ENCODE measurements around the gene ATG4B. TPM values are rescaled to one million over a fixed set of nuclear protein-coding genes. Genes with fewer than 3 reads are reported as not detected.

The ATG4B gene
- total RNA-seq, 1 donor from 2014 or later, result 112 TPM

GRCh38 chr2:241620419-241620769 is 17.1 kb upstream of the ATG4B start:
- H3K27ac Mint-ChIP-seq (ENCODE audit: unreplicated experiment), result no peak overlapping the region
- no peak for TF ChIP-seq CTCF (conservative IDR thresholded peaks at IDR 0.05)
- peaks cover 9% of the 10 kb centered on the region for H3K4me1 Mint-ChIP-seq
- H3K4me3 Mint-ChIP-seq, result no peak overlapping the region
- no peak for DNase-seq (ENCODE audit: low read depth, low spot score)
- H3K36me3 Mint-ChIP-seq (ENCODE audit: low read depth), result peaks cover 13% of the 10 kb centered on the region
- no peaks in the 10 kb centered on the region for H3K27me3 Mint-ChIP-seq (ENCODE audit: low read depth)
- peaks cover 3% of the 10 kb centered on the region for H3K9me3 Mint-ChIP-seq

GRCh38 chr2:241627675-241628074 is 9.8 kb upstream of the ATG4B start:
- peak overlapping the region; percentile 43 for H3K27ac Mint-ChIP-seq (ENCODE audit: unreplicated experiment)
- no peaks in the 10 kb centered on the region for H3K27me3 Mint-ChIP-seq (ENCODE audit: low read depth)
- no peak for DNase-seq (ENCODE audit: low read depth, low spot score)
- H3K9me3 Mint-ChIP-seq, result no peaks in the 10 kb centered on the region
- no peaks in the 10 kb centered on the region for H3K4me1 Mint-ChIP-seq
- H3K36me3 Mint-ChIP-seq (ENCODE audit: low read depth), result peaks cover 7% of the 10 kb centered on the region
- TF ChIP-seq CTCF (conservative IDR thresholded peaks at IDR 0.05), result no peak
- H3K4me3 Mint-ChIP-seq, result no peak overlapping the region

- DNase-seq (ENCODE audit: low read depth, low spot score), result no peak
- TF ChIP-seq CTCF (conservative IDR thresholded peaks at IDR 0.05), result no peak
- Mint-ChIP-seq H3K9me3 (no peaks in the 10 kb centered on the region), H3K27ac (ENCODE audit: unreplicated experiment) (no peak overlapping the region), H3K36me3 (ENCODE audit: low read depth) (peaks cover 7% of the 10 kb centered on the region), H3K4me1 (peaks cover 4% of the 10 kb centered on the region), H3K27me3 (ENCODE audit: low read depth) (no peaks in the 10 kb centered on the region), H3K4me3 (no peak overlapping the region)
Observed at GRCh38 chr2:241629762-241630435, 7.6 kb upstream of the ATG4B start.

- Mint-ChIP-seq H3K36me3 (ENCODE audit: low read depth) (peaks cover 3% of the 10 kb centered on the region), H3K27me3 (ENCODE audit: low read depth) (no peaks in the 10 kb centered on the region), H3K9me3 (no peaks in the 10 kb centered on the region), H3K27ac (ENCODE audit: unreplicated experiment) (peak overlapping the region; percentile 14), H3K4me1 (peaks cover 15% of the 10 kb centered on the region), H3K4me3 (peak overlapping the region; percentile 49)
- no peak for TF ChIP-seq CTCF (conservative IDR thresholded peaks at IDR 0.05)
- no peak for DNase-seq (ENCODE audit: low read depth, low spot score)
Observed at GRCh38 chr2:241632478-241633325, 4.8 kb upstream of the ATG4B start.

- peaks cover 3% of the 10 kb centered on the region for H3K36me3 Mint-ChIP-seq (ENCODE audit: low read depth)
- no peak for DNase-seq (ENCODE audit: low read depth, low spot score)
- no peaks in the 10 kb centered on the region for H3K27me3 Mint-ChIP-seq (ENCODE audit: low read depth)
- no peak for TF ChIP-seq CTCF (conservative IDR thresholded peaks at IDR 0.05)
- peaks cover 21% of the 10 kb centered on the region for H3K4me1 Mint-ChIP-seq
- no peaks in the 10 kb centered on the region for H3K9me3 Mint-ChIP-seq
- H3K27ac Mint-ChIP-seq (ENCODE audit: unreplicated experiment), result no peak overlapping the region
- H3K4me3 Mint-ChIP-seq, result no peak overlapping the region
Observed at GRCh38 chr2:241633561-241633960, 3.9 kb upstream of the ATG4B start.

Data from neural crest cell (in vitro differentiated cells).